H7 (cell line): ENCODE results near the gene TMEM161B. TPM values are rescaled to one million over a fixed set of nuclear protein-coding genes. Genes with fewer than 3 reads are reported as not detected.
A peak's percentile ranks its signal among the peaks of the same experiment; 100 is the strongest.
"Not testable (repeated sequence)": the region's sequence is repeated elsewhere in the genome, so short reads cannot be mapped to it uniquely, and the experiment has no call there.

Source experiments
- DNase-seq: peaks from one replicate; pipeline ENCODE4 v3.0.0; 2012
- H3K27me3 ChIP-seq: 2 replicates; pipeline ENCODE4 v1.6.0; 2011; ENCODE audit warnings: mild to moderate bottlenecking, low read length; ENCODE audit not compliant: control insufficient read depth, insufficient read depth
- H3K36me3 ChIP-seq: replicated peaks from 2 replicates; pipeline ENCODE4 v1.5.1; 2011; ENCODE audit warnings: low read length; ENCODE audit not compliant: control insufficient read depth, insufficient read depth
- H3K4me3 ChIP-seq: 2 replicates; pipeline ENCODE4 v1.5.1; 2011; ENCODE audit warnings: low read depth, mild to moderate bottlenecking, control low read depth, low read length, moderate library complexity; ENCODE audit not compliant: insufficient read depth
- total RNA-seq: library from RNA; depleted of rRNA; stranded (reverse); fragments of >200 nt; shearing (Covaris generic); gene quantifications from 2 replicates; pipeline ENCODE4 v1.2.3, GENCODE V29; 2014

The TMEM161B gene
- total RNA-seq, 1 experiment from 2014 or later = 12.2 TPM

DNA sequence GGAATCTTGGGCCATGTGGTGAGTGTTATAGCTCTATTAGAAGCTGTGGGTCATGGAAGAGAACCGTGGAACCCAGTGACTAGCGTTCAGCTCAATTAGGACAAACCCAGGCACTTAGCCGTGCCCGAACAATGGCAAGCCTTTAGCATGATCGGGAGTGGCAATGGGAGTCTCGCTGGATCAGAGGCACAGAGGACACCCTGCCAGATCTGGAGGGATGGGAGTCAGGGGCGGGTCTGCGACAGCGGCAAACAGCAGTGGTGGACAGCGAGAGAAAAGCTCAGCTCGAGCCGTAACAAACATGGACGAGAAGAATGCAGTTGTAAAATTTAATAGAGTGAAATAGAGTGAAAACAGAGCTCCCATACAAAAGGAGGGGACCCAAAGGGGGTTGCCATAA, 91.2 kb downstream of the TMEM161B start:
- DNase-seq, H3K4me3 ChIP-seq, H3K36me3 ChIP-seq, H3K27me3 ChIP-seq: not testable (repeated sequence)

DNA sequence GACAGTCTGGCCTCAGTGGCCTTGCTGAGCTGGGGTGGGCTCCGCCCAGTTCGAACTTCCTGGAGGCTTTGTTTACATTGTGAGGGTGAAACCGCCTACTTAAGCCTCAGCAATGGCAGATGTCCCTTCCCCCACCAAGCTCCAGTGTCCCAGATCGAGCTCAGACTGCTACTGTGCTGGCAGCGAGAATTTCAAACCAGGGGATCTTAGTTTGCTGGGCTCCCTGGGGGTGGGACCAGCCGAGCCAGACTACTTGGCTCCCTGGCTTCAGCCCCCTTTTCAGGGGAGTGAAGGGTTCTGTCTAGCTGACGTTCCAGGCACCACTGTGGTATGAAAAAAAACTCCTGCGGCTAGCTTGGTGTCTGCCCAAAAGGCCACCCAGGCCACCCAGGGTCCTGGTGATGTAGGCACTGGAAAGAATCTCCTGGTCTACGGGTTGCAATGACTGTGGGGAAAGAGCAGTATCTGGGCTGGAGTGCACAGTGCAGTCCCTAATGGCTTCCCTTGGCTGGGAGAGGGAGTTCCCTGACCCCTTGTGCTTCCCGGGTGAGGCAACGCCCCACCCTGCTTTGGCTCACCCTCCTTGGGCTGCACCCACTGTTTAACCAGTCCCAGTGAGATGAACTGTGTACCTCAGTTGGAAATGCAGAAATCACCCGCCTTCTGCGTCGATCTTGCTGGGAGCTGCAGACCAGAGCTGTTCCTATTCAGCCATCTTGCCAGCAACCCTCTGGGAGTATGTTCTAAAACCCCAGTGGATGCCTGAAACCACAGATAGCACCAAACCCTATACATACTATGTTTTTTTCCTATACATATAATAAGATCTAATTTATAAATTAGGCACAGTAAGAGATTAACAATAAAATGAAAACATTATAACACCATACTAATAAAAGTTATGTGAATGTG, 95.5 kb downstream of the TMEM161B start:
- DNase-seq = no peak
- Histone ChIP-seq H3K36me3 (no peaks in the 10 kb centered on the region), H3K27me3 (no peaks in the 10 kb centered on the region), H3K4me3 (no peak overlapping the region)

DNA sequence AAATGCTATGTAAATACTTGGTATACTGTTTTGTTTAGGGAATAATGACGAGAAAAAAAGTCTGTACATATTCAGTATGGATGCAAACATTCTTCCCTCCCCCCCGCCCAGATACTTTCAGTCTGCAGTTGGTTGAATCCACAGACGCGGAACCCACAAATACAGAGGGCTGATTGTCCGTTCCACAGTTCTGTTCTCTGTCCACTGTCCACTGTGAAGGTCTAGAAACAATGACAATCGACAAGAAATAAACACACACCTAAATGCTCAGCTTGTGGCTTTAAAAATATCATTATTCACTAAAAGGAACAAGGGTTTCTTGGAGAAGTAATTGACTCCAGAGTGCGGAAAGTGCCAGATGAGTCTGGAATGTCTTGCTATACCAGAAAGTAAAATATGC, 109.1 kb downstream of the TMEM161B start:
- H3K27me3 ChIP-seq = no peaks in the 10 kb centered on the region
- no peak for DNase-seq

DNA sequence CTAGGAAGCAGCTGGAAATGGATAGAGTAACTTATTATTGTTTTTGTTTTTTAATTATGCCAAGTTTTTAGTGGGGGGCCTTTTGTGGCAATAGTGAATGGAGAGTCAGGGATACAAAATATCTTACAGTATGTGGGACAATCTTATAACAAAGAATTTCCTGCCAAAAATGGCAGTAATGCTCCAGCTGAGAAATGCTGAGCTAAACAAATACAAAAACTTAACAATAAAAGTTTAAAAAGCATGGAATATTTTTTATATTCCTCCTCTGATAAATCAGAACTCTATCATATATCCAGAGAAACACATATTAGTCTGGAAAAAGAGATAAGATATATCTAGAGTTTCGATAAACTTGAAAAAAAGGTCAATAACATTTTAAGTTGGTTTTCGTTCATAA, 110.6 kb downstream of the TMEM161B start:
- DNase-seq = no peak
- Histone ChIP-seq H3K4me3 (no peak overlapping the region), H3K36me3 (no peaks in the 10 kb centered on the region), H3K27me3 (no peaks in the 10 kb centered on the region)

More for the DNA sequence above, 109.1 kb downstream of the TMEM161B start:
- no peak overlapping the region for H3K4me3 ChIP-seq
- H3K36me3 ChIP-seq = no peaks in the 10 kb centered on the region

DNA sequence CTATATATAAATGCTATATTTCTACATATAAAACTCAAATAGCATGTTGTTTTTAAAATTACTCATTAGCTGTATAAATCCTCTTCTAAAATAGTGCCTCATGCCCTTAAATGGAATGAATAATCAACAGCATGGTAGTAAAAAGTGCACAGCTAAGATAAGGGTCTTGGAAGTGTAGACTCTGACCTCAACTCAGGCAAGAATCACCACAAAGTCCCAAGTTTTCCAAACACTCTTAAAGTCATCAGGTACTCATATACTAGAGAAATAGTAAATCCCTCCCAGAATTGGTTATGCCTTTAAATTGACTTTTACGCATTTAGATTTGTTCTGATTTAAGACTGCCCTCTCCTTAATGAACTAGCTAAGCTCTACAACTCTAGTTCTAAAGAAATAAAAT, 113.8 kb downstream of the TMEM161B start:
- Histone ChIP-seq H3K36me3 (no peaks in the 10 kb centered on the region), H3K4me3 (no peak overlapping the region), H3K27me3 (no peaks in the 10 kb centered on the region)
- DNase-seq = no peak

DNA sequence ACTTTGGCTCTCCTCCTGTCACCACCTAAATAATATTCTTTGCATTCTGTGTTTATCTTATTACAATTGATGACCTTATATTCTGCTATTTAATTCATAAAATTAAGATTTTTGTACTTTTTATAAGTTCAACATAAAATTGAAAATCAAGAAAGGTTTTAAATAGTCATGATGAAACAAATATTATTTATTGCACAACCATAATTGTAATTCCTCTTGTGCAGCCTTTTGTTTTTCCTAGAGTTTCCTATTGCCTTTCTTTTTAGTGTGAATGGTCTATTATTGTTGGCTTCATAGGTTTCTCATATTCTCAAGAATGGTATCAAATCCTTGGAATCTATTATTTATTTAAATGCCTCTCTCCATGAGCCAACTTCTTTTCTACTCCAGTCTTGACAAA, 117.9 kb downstream of the TMEM161B start:
- no peak overlapping the region for H3K4me3 ChIP-seq
- H3K27me3 ChIP-seq = peaks cover 10% of the 10 kb centered on the region
- no peaks in the 10 kb centered on the region for H3K36me3 ChIP-seq
- no peak for DNase-seq

DNA sequence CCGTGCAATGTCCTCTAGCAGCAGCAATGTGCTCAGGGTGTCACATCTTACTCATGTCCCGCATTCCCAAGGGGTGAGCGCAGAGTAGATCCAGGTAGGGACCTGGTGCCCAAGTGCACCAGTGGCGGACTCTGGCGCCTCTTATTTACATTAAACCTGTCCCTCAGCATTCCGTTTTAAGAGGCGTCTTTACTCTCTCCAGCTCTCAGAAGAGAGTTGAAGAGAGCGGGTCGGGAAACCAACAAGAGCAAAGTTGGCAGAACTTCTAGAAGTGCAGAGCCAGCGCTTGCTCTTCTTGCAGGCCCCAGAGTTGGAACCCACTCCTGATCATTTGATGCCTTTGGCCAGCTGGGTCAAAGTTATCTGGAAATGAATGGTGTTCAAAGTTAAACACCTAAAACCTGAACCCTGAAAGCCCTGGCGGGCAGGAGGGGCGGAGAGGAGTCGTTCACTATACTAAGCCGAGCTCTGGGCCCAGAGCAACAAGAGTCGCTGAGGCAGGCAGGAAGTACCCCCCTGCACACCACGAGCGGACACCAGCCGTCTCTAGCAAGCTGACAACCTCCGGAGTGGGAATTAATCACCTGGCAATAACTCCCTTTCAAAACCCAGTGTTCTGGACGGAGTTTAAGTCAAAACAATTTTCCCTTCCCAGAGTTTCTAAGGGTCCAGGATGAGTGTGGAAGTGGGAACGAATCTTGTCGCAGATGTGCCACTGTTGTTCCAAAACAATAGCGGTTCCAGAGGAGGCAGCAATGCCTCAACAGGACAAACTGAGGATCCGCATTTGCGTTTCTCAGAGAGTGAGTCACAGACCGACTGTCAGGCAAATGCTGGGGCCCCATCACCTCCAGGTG, 122.8 kb downstream of the TMEM161B start:
- DNase-seq = peak; percentile 40
- Histone ChIP-seq H3K27me3 (peaks cover 51% of the 10 kb centered on the region), H3K4me3 (peak overlapping the region; percentile 19; the same call in 1 of the 2 replicates), H3K36me3 (no peaks in the 10 kb centered on the region)

DNA sequence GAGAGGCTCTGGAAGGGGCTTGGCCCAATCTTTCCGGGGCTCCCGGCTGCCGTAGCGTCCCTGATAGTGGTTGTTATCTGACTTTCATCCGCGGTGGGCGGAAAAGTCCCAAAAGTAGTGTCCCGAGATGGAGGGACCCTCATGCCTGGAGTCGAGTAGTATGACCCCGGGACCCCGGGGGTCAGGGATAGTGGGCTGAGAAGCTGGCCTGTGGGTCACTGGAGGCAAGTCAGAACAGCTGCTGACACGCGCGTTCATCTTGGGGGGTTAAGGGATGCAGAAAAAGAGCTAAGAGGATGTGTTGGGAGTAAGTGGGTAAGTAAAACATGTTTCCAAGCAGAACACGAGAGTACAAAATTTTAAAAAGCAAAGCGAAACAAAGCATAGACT, 123.4 kb downstream of the TMEM161B start:
- no peaks in the 10 kb centered on the region for H3K36me3 ChIP-seq
- peak; percentile 8 for DNase-seq
- peaks cover 51% of the 10 kb centered on the region for H3K27me3 ChIP-seq
- no peak overlapping the region for H3K4me3 ChIP-seq
